A549 treated with DMSO at 1 μM for 4 hours (cell line): ENCODE data around the gene IL34. TPM values are rescaled to one million over a fixed set of nuclear protein-coding genes. Genes with fewer than 3 reads are reported as not detected.

Experiments
- total RNA-seq: library from RNA; stranded (reverse); fragments of 200-300 nt; extraction: Qiagen RNA extraction; gene quantifications from 5 replicates; pipeline ENCODE4 v1.2.3, GENCODE V29; 2022; ENCODE audit warnings: low read depth

The IL34 gene
- total RNA-seq: 0.38 to 0.93 TPM (median 0.74 TPM) in 5 replicates

GRCh38 chr16:70646260-70647241, at the start of gene IL34:
Gene IL34 (plus strand): TSS chr16:70646559. CDS start chr16:70646948, 389 bp downstream.

GRCh38 chr16:70685938-70686375, 39.6 kb downstream of the IL34 start, which contains the start of gene MTSS2:
Gene MTSS2 (minus strand): TSS chr16:70686053. CDS start chr16:70685791, 262 bp downstream.

Other genes starting within 250 kb of the IL34 start
- 20.3 to 28.4 TPM (median 23.0 TPM) in 5 replicates for gene ST3GAL2, start 207.5 kb upstream of the IL34 start, total RNA-seq
- gene FCSK, start 192.0 kb upstream of the IL34 start, total RNA-seq: 4.2 to 6.2 TPM (median 5.4 TPM) in 5 replicates
- gene COG4, start 123.0 kb upstream of the IL34 start, total RNA-seq: 25.8 to 36.1 TPM (median 32.5 TPM) in 5 replicates
- gene SF3B3, start 122.7 kb upstream of the IL34 start, total RNA-seq: 125 to 232 TPM (median 221 TPM) in 5 replicates
- gene MTSS2, start 39.5 kb downstream of the IL34 start, total RNA-seq: 35.8 to 45.3 TPM (median 41.4 TPM) in 5 replicates
- gene VAC14, start 154.6 kb downstream of the IL34 start, total RNA-seq: 30.4 to 37.6 TPM (median 32.4 TPM) in 5 replicates